HG03457 (cell line): Measurements from ENCODE around the gene CTAGE1.
"Not testable (repeated sequence)": the region's sequence is repeated elsewhere in the genome, so short reads cannot be mapped to it uniquely, and the experiment has no call there.

ENCODE experiments used
- ATAC-seq: cut with Tn5 transposase; IDR thresholded peaks from one replicate; pipeline ENCODE4 v1.9.1; 2021; ENCODE audit warnings: moderate number of reproducible peaks; ENCODE audit not compliant: unreplicated experiment

The CTAGE1 gene, protein sequence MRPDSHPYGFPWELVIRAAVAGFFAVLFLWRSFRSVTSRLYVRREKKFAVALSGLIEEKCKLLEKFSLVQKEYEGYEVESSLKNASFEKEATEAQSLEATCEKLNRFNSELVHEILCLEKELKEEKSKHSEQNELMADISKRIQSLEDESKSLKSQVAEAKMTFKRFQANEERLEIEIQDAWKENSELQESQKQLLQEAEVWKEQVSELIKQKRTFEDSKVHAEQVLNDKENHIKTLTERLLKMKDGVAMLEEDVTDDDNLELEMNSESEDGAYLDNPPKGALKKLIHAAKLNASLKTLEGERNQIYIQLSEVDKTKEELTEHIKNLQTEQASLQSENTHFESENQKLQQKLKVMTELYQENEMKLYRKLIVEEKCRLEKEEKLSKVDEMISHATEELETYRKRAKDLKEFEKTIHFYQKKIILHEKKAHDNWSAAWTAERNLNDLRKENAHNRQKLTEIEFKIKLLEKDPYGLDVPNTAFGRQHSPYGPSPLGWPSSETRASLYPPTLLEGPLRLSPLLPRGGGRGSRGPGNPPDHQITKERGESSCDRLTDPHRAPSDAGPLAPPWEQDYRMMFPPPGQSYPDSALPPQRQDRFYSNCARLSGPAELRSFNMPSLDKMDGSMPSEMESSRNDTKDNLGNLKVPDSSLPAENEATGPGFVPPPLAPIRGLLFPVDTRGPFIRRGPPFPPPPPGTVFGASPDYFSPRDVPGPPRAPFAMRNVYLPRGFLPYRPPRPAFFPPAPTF

DNA sequence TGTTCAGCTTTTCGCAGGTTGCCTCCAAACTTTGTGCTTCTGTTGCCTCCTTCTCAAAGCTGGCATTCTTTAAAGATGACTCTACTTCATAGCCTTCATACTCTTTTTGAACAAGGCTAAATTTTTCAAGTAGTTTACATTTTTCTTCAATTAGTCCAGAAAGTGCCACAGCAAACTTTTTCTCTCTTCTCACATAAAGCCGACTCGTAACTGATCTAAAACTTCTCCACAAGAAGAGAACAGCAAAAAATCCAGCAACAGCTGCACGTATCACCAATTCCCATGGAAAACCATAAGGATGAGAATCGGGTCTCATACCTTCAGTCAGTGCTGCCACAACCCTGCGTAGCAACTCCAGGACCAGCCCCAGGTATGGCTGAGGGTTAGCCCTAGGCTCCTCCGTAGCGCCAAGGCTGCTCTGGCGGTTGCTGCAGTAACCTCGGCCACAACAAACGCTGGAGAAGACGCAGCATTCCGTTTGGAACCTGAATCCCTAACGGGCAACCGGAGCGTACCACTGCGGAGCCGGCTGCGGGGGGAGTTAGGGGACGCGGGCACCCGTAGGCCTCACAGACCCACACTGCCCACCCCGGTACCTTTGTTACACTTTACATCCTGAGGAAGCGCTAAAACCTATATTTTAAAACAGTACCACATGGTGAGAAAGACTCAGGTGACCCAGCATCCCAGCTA is at the start of gene CTAGE1:
Gene CTAGE1 (minus strand): TSS at position 420 of the 693 bp plus-strand sequence. CDS start 104 bp downstream, at position 316.
- ATAC-seq, result no peak

DNA sequence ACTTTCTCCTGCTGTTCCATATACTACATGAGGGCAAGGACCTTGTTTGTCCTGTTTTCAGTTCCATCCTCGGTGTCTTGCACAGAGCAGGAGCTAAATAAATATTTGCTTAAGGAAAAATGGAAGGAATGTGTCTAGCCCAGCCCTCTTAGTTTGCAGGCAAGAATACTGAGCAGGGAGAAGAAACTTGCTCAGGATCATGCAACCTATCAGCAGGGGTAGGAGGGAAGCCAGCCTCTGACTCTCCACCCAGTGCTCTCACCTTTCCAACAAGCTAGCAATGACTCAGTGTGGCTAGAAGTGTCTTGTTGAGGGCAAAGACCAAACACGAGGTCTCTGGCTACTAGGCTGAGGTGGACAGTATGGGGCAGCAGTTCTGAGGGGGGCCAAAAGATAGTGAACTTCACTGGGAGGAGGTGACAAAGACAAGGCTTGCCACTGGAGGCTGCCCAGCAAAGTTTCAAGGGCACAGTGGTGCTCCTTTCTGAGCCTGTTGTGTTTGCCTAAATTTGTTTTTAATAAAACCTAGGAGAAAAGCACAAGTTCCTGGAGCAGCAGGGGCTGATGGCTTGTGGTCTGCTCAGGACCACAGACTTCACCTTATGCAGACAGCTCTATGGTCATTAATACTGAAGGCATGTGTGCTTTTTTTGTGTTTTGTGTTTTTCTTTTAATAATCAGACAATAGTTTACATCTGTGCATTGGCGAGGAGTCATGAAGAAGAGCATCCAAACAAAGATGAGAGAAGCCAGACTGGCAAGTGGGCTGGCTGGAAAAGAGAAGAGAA is 49.1 kb upstream of the CTAGE1 start:
- no peak for ATAC-seq

DNA sequence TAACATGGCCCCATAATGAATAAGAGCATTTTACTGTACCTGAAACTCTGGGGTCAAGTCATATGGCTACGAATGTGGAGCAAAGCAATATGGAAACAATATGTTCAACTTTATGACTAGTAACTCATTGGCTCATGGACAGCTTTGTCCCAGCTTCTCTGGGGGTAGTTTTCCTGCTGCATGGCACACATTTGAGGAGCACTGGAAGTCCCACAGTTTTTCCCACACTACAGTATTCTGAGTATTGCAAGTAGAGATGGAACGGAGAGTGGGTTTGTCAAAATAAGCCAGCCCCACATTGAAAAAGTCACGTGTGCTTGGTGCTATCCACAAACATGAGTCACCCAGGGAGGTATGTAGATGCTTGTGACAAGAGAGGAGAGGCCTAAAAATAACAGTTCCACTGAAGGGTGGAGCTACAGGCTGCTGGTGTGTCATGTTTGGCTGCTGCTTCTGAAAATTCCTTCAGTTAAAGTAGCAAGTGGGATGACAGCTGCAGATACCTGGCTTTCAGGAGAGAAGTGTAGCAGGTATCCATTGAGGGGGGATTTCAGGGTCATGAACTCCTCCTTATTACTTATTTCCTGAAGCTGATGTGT is 48.2 kb upstream of the CTAGE1 start:
- no peak for ATAC-seq

DNA sequence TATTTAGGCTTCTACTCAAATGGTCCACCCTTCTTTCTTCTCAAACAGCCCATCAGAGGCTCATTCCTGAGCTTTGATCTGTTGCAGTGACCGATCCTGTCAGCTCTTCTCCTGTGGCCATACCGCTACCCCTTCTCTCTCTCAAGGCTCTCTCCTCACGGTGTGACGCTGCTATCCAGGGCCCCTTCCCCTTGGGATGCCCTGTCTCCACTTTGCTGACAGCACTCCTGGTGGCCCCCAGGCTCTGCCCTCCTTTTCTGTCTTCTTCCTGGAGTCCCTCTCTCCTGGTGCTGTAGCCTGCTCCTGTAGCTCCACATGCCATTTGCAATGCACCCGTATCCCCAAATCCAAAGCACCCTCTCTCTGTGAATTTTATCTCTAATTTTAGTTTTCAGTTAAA is 45.4 kb upstream of the CTAGE1 start:
- ATAC-seq, result no peak

DNA sequence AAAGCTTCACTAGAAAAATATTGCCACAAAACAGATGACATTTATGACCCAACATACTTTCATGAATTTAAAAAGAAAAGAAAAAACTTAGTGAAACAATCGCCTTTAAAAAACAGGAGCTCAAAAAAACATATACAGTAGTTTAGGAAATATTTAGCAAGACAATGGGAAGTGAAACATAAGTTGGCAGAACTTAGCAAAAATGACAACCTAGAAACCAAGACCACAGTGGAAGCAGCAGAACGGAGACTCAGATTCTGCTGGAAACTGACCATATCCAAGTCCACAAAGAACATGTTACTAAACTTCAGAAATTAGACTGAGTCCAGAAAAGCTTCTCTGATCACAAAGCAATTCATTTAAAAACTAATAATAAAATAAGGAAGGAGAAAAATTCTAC is 41.8 kb upstream of the CTAGE1 start:
- ATAC-seq, result no peak

DNA sequence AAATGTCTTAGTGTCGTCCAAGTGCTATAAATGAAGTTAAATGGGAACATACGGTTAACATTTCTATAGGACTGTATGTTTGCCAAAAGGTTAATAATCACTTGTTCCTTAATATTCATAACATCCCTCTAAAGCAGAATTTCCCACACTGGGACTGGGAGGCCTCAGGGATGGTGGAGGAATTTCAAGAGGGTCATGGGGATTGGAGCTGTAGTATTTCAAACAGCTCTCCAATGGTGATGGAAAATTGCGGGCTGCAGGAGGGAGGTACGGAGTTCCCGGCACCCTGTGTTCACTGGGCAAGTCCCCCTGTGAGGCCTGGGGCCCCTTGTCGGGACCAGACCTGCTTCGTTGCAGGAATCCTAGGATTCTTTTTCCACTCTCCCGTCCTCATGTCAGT is 39.8 kb upstream of the CTAGE1 start:
- ATAC-seq, result no peak

DNA sequence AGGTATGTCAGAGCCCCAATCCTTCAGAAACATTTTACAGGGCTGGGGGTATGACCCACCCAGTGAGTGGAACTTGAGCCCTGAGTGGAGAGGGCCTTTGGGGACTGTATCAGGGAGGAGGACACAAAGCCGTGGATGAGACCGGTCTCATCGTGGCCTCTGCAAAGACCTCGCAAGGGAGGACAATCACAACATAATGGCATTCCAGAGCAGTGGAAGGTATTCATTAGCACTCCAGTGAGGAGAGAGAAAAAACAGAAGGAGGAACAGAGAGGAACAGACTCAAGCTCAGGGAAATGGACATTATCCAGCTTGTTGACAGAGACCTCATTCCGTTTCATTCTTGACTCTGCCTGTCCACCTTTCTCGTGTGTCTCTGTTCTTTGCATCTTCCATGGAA is 38.8 kb upstream of the CTAGE1 start:
- ATAC-seq, result no peak

DNA sequence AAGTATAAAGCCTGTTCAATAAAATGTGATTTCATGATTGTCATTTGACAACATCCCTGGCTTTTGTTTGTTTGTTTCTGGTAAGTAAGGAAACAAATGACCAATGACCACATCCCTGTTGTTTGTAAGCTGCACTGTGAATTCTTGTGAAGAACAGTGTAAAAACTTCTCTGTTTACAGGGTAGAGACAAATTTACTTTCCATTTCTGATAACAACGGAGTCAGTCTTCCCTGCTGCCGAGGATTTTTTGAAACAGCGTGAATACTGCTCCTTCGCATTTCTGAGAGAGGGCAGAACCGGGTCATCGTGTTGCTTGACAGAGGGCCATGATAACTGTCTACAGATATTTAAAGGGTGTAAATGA is 38.4 kb upstream of the CTAGE1 start:
- ATAC-seq, result no peak

DNA sequence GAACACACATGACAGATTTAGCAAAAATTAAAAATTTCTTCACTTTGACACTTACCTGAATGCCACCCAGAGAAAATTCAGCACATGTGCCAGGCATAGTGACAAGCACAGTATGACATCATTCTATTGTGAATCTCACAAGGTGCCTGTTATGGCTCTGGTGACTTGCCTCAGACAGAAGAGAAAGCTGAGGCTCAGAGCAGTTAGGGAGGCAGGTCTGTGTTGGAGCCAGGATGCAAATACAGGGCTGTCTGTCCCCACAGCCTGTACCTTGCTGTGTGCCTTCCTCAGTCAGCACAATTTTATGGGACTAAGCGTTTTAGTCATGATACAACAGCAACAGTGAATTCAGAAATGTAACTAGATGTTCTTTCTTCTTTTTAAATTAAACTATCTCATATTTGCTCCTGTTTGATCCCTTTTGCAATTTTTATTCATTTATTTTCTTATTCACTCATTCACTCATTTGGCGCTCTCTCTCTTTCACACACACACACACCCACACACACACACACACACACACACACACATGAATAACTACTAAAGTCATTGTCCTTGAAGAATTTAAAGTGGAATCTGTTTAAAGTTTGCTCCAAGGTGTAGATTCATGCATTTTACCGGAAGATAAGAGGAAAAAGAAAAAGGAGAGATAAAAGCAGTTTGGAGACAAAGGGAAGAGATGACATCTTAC is 37.9 kb upstream of the CTAGE1 start:
- no peak for ATAC-seq

DNA sequence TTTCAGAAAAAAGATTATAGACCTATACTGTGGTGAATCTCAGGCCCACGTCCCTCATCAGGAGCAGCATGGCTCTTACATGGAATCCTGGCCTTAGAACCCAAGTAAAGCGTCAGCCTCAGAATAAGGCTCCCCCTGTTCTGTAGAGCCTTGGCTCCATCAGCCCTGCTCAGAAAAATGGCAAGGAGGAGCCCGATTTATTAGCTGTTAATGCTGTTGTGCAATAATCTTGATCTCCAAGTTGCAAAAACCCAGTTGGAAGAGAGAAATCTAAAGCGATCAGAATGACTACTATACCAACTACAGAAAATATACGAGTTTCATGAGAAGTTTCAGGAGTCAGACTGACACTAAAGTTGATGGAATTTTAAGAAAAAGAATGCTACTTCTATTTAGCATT is 35.6 kb upstream of the CTAGE1 start:
- ATAC-seq, result no peak

DNA sequence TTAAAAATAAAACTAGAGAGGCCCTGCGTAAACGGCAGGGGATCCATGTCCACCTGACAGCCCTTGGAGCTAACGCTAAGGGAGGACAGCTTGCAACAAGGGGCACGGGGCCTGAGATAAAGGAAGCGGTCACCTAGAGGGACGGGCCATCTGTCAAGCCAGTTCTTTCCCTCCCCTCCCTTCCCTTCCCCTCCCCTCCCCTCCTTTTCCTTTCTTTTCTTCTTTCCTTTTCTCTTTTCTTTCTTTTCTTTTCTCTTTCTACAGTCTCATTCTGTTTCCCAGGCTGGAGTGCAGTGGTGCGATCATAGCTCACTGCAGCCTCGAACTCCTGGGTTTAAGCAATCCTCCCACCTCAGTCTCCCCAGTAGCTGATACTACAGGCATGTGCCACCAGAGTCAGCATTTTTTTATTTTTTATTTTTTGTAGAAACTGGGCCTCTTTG is 34.5 kb upstream of the CTAGE1 start:
- ATAC-seq, result no peak

DNA sequence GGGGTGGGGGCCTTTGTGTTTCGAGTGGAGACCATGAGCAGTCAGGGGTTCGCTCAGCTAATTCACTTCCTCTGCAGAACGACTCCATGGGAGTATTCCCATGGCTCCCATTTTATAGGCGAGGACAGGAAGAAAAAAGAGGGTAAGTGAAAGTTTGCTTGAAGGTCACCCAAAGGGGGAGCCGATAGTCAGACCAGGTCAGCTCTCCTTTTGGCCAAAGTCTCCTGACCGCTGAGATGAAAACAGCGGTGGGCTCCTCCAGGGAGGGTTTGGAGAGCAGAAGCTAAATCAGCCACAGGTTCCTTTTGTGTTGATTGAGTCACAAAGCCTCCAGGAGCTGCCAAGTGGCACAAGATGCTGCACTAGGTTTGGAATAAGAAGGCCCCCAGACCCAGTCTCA is 34.1 kb upstream of the CTAGE1 start:
- no peak for ATAC-seq

DNA sequence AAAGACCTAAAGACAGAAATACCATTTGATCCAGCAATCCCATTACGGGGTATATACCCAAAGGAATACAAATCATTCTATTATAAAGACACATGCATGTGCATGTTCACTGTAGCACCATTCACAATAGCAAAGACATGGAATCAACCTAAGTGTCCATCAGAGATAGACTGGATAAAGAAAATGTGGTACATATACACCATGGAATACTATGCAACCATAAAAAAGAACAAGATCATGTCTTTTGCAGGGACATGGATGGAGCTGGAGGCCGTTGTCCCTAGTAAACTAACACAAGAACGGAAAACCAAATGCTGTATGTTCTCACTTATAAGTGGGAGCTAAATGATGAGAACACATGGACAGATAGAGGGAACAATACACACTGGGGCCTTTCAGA is 33.1 kb upstream of the CTAGE1 start:
- ATAC-seq, result not testable (repeated sequence)

DNA sequence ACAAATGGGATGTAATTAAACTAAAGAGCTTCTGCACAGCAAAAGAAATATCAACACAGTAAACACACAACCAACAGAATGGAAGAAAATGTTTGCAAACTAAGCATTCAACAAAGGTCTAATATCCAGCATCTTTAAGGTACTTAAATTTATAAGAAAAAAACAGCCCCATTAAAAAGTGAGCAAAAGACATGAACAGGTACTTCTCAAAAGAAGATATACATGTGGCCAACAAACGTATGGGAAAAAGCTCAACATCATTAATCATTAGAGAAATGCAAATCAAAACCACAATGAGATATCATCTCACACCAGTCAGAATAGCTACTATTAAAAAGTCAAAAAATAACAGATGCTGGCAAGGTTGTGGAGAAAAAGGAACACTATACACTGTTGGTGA is 32.6 kb upstream of the CTAGE1 start:
- ATAC-seq, result not testable (repeated sequence)

DNA sequence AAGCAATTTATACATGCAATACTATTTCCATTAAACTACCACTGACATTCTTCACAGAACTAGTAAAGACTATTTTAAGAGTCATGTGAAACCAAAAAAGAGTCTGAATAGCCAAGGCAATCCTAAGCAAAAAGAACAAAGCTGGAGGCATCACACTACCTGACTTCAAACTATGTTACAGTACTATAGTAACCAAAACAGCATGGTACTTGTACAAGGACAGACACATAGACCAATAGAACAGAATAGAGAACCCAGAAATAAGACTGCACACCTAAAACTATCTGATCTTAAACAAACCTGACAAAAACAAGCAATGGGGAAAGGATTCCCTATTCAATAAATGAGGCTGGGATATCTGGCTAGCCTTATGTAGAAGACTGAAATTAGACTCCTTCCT is 32.0 kb upstream of the CTAGE1 start:
- not testable (repeated sequence) for ATAC-seq

DNA sequence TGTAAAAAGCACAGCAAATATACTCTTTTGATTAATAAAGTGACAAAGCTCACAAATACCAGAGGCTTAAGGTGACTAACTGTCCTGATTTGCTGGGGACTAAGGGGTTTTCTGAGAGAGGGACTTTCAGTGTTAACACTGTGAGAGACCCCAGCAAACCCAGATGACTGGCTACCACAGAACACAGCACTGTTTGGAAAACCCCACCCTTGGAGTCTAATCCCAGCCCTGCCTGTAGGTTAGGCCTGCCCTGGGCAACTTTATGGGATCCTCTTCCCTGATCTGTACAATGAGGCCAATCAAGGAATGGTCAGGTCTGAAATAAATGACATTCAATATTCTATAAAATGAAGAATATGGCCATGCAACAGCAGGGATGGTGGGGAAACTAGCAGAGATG is 30.5 kb upstream of the CTAGE1 start:
- ATAC-seq, result no peak

DNA sequence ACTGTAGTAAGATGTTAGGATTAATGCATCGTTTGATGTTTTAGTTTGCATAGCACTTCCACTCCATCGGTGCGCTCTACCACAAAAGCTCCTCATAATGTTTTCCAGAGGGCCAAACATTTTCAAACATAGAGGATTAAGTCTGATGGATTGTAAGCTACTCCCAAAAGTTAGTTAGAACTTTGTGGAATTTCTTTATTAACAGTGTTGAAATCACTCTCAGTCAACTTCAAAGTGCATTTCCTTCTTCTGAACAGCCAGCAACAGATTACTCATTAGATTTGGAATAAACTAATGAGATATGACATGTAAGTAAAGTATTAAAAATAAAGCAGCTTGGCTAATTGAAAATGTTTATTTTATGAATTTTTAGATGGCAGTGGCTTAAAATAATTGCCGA is 30.1 kb upstream of the CTAGE1 start:
- no peak for ATAC-seq

DNA sequence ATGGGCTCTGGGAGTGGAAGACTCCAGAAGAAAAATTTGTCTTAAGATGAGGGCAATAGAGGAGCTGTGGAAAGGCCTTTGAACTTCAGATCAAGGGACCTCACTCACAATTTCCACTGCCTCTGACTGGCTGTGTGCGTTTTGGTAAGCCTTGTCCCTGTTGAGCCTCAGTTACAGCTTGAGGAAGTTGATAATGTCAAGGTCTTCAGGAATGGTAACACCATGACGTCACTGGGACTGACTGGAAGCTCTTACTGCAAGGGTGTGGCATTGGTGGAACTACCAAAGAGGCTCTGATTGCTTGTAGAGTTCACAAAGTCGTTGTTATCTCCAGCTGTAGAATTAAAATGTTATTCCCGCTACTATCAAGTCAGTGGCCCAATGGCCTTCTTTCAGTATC is 29.2 kb upstream of the CTAGE1 start:
- ATAC-seq, result no peak

DNA sequence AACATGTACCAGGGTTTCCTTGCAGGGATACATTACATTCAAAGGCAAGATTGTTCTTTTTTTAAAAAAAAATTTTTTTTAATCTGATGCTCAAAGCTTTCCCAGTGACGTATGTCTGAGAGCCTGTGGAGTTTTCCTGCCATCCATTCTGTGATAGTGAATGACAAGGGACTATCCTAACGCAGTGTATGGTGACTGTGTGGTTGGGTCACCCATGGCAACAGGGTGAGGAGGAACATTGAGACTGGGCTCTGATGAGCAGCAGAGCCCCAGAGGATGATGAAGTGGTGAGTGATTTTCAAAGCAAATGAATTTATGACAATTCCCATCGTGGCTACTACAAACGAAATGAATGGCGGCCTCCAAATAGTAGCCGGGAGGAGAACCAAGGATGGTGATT is 28.6 kb upstream of the CTAGE1 start:
- ATAC-seq, result no peak

DNA sequence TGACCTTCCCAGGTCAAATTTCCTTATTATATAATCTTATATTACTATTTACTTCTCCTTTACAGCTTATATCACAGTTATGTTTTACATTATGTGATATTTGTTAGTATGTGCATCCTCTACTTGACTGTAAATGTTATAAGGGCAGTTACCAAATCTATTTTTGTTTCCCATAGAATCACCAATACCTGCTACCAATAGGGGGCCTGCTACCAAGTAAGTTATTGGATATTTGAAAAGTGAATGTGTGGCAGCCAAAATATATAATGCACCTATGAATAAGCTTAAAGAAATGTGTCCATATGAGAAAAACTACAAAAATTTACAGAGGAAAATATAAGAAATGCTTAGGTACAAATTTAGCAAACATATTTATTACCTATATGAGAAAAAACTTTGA is 23.9 kb upstream of the CTAGE1 start:
- ATAC-seq, result no peak
